ENCODE data around the gene IGFL1. TPM values are rescaled to one million over a fixed set of nuclear protein-coding genes. Genes with fewer than 3 reads are reported as not detected.

The IGFL1 gene
- total and polyA plus RNA-seq, 2 experiments from 2014 or later = not detected

DNA sequence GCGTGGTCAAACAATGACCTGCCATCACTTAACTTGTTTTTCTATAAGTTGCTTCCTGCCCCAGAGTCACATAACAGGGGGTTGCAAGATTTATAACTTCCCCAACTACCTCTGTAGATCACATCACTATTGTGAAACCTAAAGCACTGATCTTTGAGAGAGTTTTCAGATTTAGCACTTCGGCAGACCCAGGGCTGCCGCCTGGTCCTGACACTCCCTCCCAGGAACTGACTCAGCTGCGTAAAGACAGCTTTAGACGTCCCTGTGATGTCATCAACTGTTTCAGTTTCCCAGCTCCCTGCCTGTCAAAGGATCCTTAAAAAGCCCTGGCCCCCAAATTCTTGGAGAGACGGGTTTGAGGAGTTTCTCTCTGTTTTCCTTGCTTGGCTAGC, 48.2 kb upstream of the IGFL1 start (continued):
- TF ChIP-seq REST (IDR thresholded peaks at IDR 0.05; ENCODE audit: unreplicated experiment) = no peak
- no peak for TF ChIP-seq CREB1 (CRISPR knock-in tag; IDR thresholded peaks at IDR 0.05; ENCODE audit: low read depth)
- no peak for TF ChIP-seq CTCF (conservative IDR thresholded peaks at IDR 0.05; ENCODE audit: low read depth in 2 of 2)
- TF ChIP-seq EZH2phosphoT487 (IDR thresholded peaks at IDR 0.05; ENCODE audit: unreplicated experiment) = no peak
- TF ChIP-seq STAT1 (IDR thresholded peaks at IDR 0.05; ENCODE audit: unreplicated experiment) = no peak
- TF ChIP-seq, protein P1, sequence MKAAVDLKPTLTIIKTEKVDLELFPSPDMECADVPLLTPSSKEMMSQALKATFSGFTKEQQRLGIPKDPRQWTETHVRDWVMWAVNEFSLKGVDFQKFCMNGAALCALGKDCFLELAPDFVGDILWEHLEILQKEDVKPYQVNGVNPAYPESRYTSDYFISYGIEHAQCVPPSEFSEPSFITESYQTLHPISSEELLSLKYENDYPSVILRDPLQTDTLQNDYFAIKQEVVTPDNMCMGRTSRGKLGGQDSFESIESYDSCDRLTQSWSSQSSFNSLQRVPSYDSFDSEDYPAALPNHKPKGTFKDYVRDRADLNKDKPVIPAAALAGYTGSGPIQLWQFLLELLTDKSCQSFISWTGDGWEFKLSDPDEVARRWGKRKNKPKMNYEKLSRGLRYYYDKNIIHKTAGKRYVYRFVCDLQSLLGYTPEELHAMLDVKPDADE (IDR thresholded peaks at IDR 0.05) = no peak
- TF ChIP-seq ZNF114 (CRISPR knock-in tag; IDR thresholded peaks at IDR 0.05) = no peak
- no peak for TF ChIP-seq POLR2AphosphoS5 (IDR thresholded peaks at IDR 0.05; ENCODE audit: low read depth)
- TF ChIP-seq NANOG (IDR thresholded peaks at IDR 0.05; ENCODE audit: borderline replicate concordance) = no peak

DNA sequence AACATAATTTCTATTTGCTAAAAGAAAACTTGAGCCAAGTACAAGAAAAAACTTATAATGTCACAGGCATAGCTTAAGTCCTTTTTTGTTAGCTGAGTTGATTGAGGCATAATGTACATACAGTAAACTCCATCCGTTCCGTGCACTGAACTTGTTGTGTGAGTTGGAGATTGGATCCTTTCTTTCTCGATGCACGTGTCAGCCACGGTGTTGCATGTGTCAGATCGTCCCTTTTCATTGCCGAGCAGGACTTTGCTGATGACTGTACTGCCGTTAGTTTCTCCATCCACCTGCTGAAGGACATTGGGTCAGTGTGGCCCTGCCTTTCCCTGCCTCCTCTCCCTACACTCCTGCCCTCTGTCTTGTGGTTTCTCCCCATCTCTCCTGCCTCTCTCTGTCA, 47.1 kb upstream of the IGFL1 start:
- no peak overlapping the region for H3K27ac ChIP-seq (ENCODE audit: low read depth)
- Mint-ChIP-seq H3K36me3 (ENCODE audit: low read depth) (no peaks in the 10 kb centered on the region; the same call in 2 of the 3 replicates), H3K4me1 (no peaks in the 10 kb centered on the region), H3K27ac (no peak overlapping the region), H3K9me3 (peaks cover 2% of the 10 kb centered on the region; the same call in 1 of the 3 replicates), H3K27me3 (ENCODE audit: insufficient read depth, low read depth, poor library complexity) (peaks cover 4% of the 10 kb centered on the region), H3K4me3 (no peak overlapping the region)
- H3K4me3 ChIP-seq = no peak overlapping the region
- H3K79me2 ChIP-seq (replicated peaks; ENCODE audit: insufficient read depth) = no peaks in the 10 kb centered on the region
- no peaks in the 10 kb centered on the region for H3K9me2 ChIP-seq (ENCODE audit: insufficient read depth)
- H3K36me3 ChIP-seq (ENCODE audit: insufficient read depth) = no peaks in the 10 kb centered on the region
- no peaks in the 10 kb centered on the region for H3F3A ChIP-seq (replicated peaks; ENCODE audit: low read depth)
- H2AFZ ChIP-seq = no peak overlapping the region
- H3K27me3 ChIP-seq (ENCODE audit: insufficient read depth) = no peaks in the 10 kb centered on the region
- no peaks in the 10 kb centered on the region for H3K4me1 ChIP-seq (ENCODE audit: insufficient read depth)
- no peak for DNase-seq (ENCODE audit: low spot score)
- no peaks in the 10 kb centered on the region for H4K20me1 ChIP-seq (replicated peaks; ENCODE audit: insufficient read depth)
- no peak overlapping the region for H3K4me2 ChIP-seq
- ATAC-seq = no peak
- TF ChIP-seq, protein P2, sequence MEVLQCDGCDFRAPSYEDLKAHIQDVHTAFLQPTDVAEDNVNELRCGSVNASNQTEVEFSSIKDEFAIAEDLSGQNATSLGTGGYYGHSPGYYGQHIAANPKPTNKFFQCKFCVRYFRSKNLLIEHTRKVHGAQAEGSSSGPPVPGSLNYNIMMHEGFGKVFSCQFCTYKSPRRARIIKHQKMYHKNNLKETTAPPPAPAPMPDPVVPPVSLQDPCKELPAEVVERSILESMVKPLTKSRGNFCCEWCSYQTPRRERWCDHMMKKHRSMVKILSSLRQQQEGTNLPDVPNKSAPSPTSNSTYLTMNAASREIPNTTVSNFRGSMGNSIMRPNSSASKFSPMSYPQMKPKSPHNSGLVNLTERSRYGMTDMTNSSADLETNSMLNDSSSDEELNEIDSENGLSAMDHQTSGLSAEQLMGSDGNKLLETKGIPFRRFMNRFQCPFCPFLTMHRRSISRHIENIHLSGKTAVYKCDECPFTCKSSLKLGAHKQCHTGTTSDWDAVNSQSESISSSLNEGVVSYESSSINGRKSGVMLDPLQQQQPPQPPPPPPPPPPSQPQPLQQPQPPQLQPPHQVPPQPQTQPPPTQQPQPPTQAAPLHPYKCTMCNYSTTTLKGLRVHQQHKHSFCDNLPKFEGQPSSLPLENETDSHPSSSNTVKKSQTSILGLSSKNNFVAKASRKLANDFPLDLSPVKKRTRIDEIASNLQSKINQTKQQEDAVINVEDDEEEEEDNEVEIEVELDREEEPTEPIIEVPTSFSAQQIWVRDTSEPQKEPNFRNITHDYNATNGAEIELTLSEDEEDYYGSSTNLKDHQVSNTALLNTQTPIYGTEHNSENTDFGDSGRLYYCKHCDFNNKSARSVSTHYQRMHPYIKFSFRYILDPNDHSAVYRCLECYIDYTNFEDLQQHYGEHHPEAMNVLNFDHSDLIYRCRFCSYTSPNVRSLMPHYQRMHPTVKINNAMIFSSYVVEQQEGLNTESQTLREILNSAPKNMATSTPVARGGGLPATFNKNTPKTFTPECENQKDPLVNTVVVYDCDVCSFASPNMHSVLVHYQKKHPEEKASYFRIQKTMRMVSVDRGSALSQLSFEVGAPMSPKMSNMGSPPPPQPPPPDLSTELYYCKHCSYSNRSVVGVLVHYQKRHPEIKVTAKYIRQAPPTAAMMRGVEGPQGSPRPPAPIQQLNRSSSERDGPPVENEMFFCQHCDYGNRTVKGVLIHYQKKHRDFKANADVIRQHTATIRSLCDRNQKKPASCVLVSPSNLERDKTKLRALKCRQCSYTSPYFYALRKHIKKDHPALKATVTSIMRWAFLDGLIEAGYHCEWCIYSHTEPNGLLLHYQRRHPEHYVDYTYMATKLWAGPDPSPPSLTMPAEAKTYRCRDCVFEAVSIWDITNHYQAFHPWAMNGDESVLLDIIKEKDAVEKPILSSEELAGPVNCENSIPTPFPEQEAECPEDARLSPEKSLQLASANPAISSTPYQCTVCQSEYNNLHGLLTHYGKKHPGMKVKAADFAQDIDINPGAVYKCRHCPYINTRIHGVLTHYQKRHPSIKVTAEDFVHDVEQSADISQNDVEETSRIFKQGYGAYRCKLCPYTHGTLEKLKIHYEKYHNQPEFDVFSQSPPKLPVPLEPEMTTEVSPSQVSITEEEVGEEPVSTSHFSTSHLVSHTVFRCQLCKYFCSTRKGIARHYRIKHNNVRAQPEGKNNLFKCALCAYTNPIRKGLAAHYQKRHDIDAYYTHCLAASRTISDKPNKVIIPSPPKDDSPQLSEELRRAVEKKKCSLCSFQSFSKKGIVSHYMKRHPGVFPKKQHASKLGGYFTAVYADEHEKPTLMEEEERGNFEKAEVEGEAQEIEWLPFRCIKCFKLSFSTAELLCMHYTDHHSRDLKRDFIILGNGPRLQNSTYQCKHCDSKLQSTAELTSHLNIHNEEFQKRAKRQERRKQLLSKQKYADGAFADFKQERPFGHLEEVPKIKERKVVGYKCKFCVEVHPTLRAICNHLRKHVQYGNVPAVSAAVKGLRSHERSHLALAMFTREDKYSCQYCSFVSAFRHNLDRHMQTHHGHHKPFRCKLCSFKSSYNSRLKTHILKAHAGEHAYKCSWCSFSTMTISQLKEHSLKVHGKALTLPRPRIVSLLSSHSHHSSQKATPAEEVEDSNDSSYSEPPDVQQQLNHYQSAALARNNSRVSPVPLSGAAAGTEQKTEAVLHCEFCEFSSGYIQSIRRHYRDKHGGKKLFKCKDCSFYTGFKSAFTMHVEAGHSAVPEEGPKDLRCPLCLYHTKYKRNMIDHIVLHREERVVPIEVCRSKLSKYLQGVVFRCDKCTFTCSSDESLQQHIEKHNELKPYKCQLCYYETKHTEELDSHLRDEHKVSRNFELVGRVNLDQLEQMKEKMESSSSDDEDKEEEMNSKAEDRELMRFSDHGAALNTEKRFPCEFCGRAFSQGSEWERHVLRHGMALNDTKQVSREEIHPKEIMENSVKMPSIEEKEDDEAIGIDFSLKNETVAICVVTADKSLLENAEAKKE (CRISPR knock-in tag; IDR thresholded peaks at IDR 0.05) = no peak
- TF ChIP-seq NANOG (IDR thresholded peaks at IDR 0.05; ENCODE audit: borderline replicate concordance) (no peak), ZNF331 (CRISPR knock-in tag; IDR thresholded peaks at IDR 0.05; ENCODE audit: low read depth) (no peak), STAT1 (IDR thresholded peaks at IDR 0.05; ENCODE audit: unreplicated experiment) (no peak), ZNF114 (CRISPR knock-in tag; IDR thresholded peaks at IDR 0.05) (no peak), JUNB (IDR thresholded peaks at IDR 0.05; ENCODE audit: unreplicated experiment) (no peak), CREB1 (CRISPR knock-in tag; IDR thresholded peaks at IDR 0.05; ENCODE audit: low read depth) (no peak), EZH2phosphoT487 (IDR thresholded peaks at IDR 0.05; ENCODE audit: unreplicated experiment) (no peak), EZH2 (IDR thresholded peaks at IDR 0.05; ENCODE audit: low read depth, unreplicated experiment) (no peak)
